GM12874 (cell line): ENCODE results near the gene ZNF574.
A peak's percentile ranks its signal among the peaks of the same experiment; 100 is the strongest.

Experiments
- TF ChIP-seq, protein P1 (sequence below): IDR thresholded peaks from 2 replicates; pipeline ENCODE4 v1.5.1; 2011; ENCODE audit warnings: low read depth, mild to moderate bottlenecking, control low read depth, low read length, moderate library complexity; ENCODE audit not compliant: insufficient read depth

Gene ZNF574

DNA sequence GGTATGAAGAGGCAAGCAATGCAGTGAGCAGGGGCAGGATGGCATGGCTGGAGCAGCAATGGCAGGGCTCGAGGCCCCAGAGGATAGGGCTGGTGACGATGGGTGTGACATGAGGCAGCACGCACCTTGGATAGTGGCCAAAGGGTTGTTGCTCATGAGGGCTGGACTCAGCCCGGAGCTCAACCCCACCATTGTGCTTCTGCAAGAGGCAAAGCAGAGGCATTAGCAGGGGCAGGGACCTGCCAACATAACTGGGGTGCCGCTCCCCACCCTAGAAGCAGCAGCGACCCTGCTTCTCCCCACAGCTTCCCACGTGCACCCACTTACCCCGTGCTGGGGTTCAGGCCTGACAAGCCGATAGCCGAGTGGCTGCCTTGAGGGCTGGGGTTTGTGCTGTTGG is 15.8 kb downstream of the ZNF574 start:
- TF ChIP-seq, protein P1, sequence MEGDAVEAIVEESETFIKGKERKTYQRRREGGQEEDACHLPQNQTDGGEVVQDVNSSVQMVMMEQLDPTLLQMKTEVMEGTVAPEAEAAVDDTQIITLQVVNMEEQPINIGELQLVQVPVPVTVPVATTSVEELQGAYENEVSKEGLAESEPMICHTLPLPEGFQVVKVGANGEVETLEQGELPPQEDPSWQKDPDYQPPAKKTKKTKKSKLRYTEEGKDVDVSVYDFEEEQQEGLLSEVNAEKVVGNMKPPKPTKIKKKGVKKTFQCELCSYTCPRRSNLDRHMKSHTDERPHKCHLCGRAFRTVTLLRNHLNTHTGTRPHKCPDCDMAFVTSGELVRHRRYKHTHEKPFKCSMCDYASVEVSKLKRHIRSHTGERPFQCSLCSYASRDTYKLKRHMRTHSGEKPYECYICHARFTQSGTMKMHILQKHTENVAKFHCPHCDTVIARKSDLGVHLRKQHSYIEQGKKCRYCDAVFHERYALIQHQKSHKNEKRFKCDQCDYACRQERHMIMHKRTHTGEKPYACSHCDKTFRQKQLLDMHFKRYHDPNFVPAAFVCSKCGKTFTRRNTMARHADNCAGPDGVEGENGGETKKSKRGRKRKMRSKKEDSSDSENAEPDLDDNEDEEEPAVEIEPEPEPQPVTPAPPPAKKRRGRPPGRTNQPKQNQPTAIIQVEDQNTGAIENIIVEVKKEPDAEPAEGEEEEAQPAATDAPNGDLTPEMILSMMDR, result no peak

DNA sequence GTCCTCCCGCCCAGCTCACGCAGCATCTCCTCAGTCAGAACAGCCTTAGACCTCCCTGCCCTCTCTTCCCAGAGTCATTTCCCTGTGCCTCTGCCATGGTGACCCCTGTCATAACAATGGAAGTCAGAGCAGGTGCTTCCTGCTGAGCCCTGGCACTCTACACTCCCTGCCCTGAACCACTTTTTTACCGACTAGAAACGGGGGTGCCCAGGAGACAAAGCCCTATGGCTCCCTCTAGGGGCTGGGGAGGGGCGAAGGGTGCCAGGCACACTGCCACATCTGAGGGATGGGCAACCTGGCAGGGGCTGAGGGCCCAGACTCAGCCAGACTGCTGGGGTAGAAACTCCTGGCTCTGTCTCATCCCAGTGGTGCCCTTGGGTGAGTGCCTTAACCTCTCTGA is 16.4 kb downstream of the ZNF574 start:
- TF ChIP-seq, protein P1, result peak; percentile 63

DNA sequence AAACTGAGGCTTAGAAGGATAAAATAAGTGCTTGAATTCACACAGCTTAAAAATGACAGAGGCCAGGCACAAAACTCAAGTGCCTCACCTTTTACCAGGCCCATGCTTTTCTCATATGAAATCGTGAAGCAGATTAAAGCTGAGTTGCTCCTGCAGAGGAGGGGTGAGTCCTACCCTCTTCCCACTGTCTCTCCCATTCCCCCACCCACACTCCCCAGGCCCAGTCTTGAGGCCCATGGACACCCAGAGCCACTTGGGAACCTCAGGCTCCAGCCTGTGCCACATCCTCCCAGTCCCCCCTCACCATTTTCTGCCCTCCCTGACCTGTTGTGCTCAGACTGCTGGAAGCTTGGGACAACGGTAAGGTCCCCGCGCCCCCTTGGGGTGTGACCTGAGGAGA is 17.5 kb downstream of the ZNF574 start:
- TF ChIP-seq, protein P1, result no peak

DNA sequence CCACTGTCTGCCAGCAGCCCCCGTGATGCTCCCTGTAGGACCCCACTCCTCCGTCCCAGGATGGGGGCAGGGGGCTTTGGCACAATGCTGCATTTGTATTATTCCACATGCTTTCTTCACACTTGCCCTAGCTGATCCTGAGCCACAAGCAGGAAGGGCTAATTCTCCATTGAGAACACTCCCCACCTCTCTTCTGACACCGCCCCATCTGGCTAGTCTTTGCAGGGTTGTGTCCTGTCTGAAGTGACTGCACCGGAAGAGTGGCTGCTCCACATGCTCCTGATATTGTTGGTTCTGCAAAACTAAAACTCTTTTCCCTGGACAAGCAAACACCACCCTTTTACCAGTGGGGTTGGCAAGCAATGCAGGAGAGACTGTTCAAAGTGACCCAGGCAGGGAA is 18.0 kb downstream of the ZNF574 start:
- TF ChIP-seq, protein P1, result no peak

DNA sequence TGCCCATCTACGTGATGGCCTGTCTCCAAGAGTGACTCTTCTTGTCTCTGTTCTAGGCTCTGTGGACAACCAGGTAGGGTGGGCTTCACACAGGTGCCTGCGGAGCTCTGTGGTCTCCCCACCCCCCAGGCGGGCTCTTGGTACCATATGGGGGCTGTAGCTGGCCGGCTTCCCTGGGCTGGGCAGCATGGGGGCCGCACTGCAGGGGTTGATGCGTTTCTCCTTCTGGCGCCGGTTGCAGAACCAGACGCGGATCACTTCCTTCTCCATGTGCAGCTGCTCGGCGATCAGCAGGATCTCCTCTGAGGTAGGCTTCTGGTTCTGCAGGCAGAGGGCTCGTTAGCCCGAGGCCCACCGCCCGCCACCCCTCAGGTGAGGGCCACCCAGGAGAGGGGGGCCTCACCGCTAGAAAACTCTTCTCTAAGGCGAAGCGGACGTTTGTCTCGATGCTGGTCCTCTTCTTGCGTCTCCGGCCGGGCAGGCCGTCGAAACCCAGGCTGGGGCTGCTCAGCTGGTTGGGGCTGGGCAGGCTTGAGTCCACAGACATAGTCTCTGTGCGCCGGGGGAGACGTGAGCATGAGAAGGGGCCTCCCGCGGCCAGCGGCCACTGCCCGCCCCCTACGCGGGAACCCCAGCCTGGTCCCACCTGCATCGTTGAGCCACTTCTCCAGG is 19.3 kb downstream of the ZNF574 start:
- TF ChIP-seq, protein P1, result no peak

DNA sequence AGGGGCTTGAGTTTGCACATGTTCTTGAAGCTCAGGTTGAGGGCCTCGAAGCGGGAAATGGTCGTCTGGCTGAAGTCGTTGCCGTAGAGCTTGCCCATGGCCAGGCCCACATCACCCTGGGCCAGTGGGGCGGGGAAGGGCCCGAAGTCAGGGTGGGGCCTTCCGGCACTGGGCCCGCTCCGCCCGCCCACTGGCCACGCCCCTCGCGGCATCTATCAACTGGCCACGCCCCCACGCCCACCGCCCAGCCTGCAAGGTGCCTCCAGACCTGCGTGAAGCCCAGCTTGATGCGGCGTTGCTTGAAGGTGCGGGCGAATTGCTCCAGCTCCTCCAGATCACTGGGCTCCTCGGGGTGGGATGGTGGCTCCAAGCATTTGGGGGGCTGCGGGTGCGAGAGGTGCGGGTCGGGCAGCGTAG is 19.9 kb downstream of the ZNF574 start:
- TF ChIP-seq, protein P1, result no peak

DNA sequence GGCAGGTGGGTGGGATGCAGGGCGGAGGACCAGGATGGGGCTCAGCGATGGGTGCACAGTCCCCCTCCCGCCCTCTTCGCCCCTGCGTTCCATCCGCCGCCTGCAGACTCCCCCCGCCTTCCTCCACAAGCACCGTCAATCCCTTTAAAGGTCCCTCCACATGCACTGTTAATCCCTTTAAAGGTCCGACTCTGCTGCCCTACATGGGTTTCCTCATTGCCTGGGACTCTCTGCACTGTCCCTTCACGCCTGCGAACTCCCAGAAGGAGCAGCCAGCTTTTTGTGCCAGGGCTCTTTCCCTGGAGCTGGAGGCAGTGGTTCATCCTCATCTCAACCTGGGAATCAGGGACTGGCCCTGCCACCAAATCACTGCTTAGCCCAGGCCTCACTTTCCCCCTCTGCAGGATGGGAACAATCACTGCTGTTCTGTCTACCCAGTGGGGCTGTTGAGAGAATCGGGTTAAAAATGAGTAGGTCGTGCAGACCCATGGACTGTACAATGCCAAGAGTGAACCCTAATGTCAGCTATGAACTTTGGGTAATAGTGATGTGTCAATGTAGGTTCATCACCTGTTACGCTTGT is 20.4 kb downstream of the ZNF574 start:
- TF ChIP-seq, protein P1, result no peak
